ES-I3 (cell line): Measurements from ENCODE around the gene TASP1.

ENCODE experiments used
- H3K36me3 ChIP-seq: 2 replicates; pipeline ENCODE4 v1.6.1; 2013; ENCODE audit warnings: mild to moderate bottlenecking, low read length, control low read depth, moderate library complexity; ENCODE audit not compliant: insufficient read depth
- H3K4me1 ChIP-seq: 2 replicates; pipeline ENCODE4 v1.6.1; 2013; ENCODE audit warnings: mild to moderate bottlenecking, control low read depth, low read length; ENCODE audit not compliant: insufficient read depth
- H3K9ac ChIP-seq: 2 replicates; pipeline ENCODE4 v1.6.1; 2013; ENCODE audit warnings: low read depth, mild to moderate bottlenecking, low read length, moderate library complexity
- H3K9me3 ChIP-seq: 2 replicates; pipeline ENCODE4 v1.6.1; 2013; ENCODE audit warnings: mild to moderate bottlenecking, low read length, moderate library complexity; ENCODE audit not compliant: control insufficient read depth, insufficient read depth

The TASP1 gene

GRCh38 chr20:13353261-13353945 lies 285.3 kb downstream of the TASP1 start:
- H3K36me3 ChIP-seq, result no peaks in the 10 kb centered on the region
- no peaks in the 10 kb centered on the region for H3K9me3 ChIP-seq
- H3K4me1 ChIP-seq, result peaks cover 35% of the 10 kb centered on the region; the same call in 1 of the 2 replicates

GRCh38 chr20:13349235-13349604 lies 289.5 kb downstream of the TASP1 start:
- H3K9ac ChIP-seq, result no peak overlapping the region
- H3K36me3 ChIP-seq, result no peaks in the 10 kb centered on the region
- no peaks in the 10 kb centered on the region for H3K9me3 ChIP-seq
- H3K4me1 ChIP-seq, result peaks cover 5% of the 10 kb centered on the region; the same call in 1 of the 2 replicates

More at GRCh38 chr20:13353261-13353945, 285.3 kb downstream of the TASP1 start:
- no peak overlapping the region for H3K9ac ChIP-seq

GRCh38 chr20:13348311-13349234 lies 290.2 kb downstream of the TASP1 start:
- Histone ChIP-seq H3K9ac (no peak overlapping the region), H3K4me1 (peaks cover 5% of the 10 kb centered on the region; the same call in 1 of the 2 replicates), H3K36me3 (no peaks in the 10 kb centered on the region), H3K9me3 (no peaks in the 10 kb centered on the region)

GRCh38 chr20:13344671-13345070 lies 294.1 kb downstream of the TASP1 start:
- Histone ChIP-seq H3K36me3 (no peaks in the 10 kb centered on the region), H3K4me1 (peaks cover 4% of the 10 kb centered on the region), H3K9ac (no peak overlapping the region), H3K9me3 (no peaks in the 10 kb centered on the region)

- Histone ChIP-seq H3K36me3 (no peaks in the 10 kb centered on the region), H3K4me1 (peaks cover 4% of the 10 kb centered on the region), H3K9me3 (no peaks in the 10 kb centered on the region)
These were observed 296.1 kb downstream of the TASP1 start for GRCh38 chr20:13342469-13343242.

GRCh38 chr20:13341737-13342393 lies 296.9 kb downstream of the TASP1 start:
- Histone ChIP-seq H3K9ac (no peak overlapping the region), H3K9me3 (no peaks in the 10 kb centered on the region), H3K36me3 (no peaks in the 10 kb centered on the region), H3K4me1 (peaks cover 4% of the 10 kb centered on the region)

More at GRCh38 chr20:13342469-13343242, 296.1 kb downstream of the TASP1 start:
- H3K9ac ChIP-seq, result no peak overlapping the region

- peaks cover 4% of the 10 kb centered on the region for H3K4me1 ChIP-seq
- H3K36me3 ChIP-seq, result no peaks in the 10 kb centered on the region
- no peaks in the 10 kb centered on the region for H3K9me3 ChIP-seq
- no peak overlapping the region for H3K9ac ChIP-seq
These were observed 298.6 kb downstream of the TASP1 start for GRCh38 chr20:13340088-13340487.
